ENCODE data around the gene ATAD3B. TPM values are rescaled to one million over a fixed set of nuclear protein-coding genes. Genes with fewer than 3 reads are reported as not detected.

Gene ATAD3B
- total and polyA plus RNA-seq, 10 of the 15 experiments (the other 5 are each of a cell fraction or from before 2014, with no cell fraction given): 0.03 to 38.8 (median 23.8) TPM

GRCh38 chr1:1425426-1425752, 46.2 kb upstream of the ATAD3B start (continued):
- TF ChIP-seq, protein P1, sequence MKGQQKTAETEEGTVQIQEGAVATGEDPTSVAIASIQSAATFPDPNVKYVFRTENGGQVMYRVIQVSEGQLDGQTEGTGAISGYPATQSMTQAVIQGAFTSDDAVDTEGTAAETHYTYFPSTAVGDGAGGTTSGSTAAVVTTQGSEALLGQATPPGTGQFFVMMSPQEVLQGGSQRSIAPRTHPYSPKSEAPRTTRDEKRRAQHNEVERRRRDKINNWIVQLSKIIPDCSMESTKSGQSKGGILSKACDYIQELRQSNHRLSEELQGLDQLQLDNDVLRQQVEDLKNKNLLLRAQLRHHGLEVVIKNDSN (IDR thresholded peaks at IDR 0.05; ENCODE audit: borderline replicate concordance, extremely low read length, insufficient read depth, low read depth, low read length): no peak
- TF ChIP-seq, protein P2, sequence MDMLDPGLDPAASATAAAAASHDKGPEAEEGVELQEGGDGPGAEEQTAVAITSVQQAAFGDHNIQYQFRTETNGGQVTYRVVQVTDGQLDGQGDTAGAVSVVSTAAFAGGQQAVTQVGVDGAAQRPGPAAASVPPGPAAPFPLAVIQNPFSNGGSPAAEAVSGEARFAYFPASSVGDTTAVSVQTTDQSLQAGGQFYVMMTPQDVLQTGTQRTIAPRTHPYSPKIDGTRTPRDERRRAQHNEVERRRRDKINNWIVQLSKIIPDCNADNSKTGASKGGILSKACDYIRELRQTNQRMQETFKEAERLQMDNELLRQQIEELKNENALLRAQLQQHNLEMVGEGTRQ (IDR thresholded peaks at IDR 0.05; ENCODE audit: borderline replicate concordance, low read depth, low read length): no peak
- TF ChIP-seq CHD4 (IDR thresholded peaks at IDR 0.05) (no peak), GABPA (IDR thresholded peaks at IDR 0.05; ENCODE audit: low read depth) (no peak), ZBTB4 (CRISPR knock-in tag; IDR thresholded peaks at IDR 0.05) (no peak)

GRCh38 chr1:1425753-1426495, 45.6 kb upstream of the ATAD3B start:
- CTCF ChIA-PET: interaction anchor here (1.1 kb wide), 1 partner anchor 11 kb away, joined by 3 read pairs; no protein-coding TSS in a partner anchor
- Histone ChIP-seq H4K20me1 (ENCODE audit: control insufficient read depth, insufficient read depth) (no peaks in the 10 kb centered on the region), H3K4me1 (ENCODE audit: control insufficient read depth, insufficient read depth, low read length) (peaks cover 2% of the 10 kb centered on the region; the same call in 1 of the 2 replicates), H2AFZ (ENCODE audit: control insufficient read depth, low read depth, low read length) (no peak overlapping the region), H3K79me2 (ENCODE audit: control insufficient read depth, insufficient read depth, low read length) (no peaks in the 10 kb centered on the region), H3K27ac (ENCODE audit: control insufficient read depth, insufficient read depth) (no peak overlapping the region), H3K27me3 (replicated peaks in 1 of 2; ENCODE audit: control insufficient read depth in 2 of 2, insufficient read depth in 2 of 2, low read length in 1 of 2) (peaks cover 0 to 2% of the 10 kb centered on the region in 2 experiments; a peak in 1 of 4 replicates), H3K4me3 (no peak overlapping the region), H3K36me3 (ENCODE audit: control insufficient read depth in 2 of 2, insufficient read depth in 2 of 2, low read length in 1 of 2) (no peaks in the 10 kb centered on the region), H3K4me2 (ENCODE audit: control insufficient read depth, insufficient read depth) (no peak overlapping the region), H3K9ac (ENCODE audit: control insufficient read depth, insufficient read depth, low read length) (no peak overlapping the region), H3K9me3 (replicated peaks; ENCODE audit: control insufficient read depth, insufficient read depth, low read length) (no peaks in the 10 kb centered on the region)
- no TSS peak for BruUV-seq (replicated peaks)
- peak; percentile 19; the same call in 1 of the 3 replicates for ATAC-seq
- in situ Hi-C loops (cut with MboI): no loop called here
- FAIRE-seq: no peak
- 11% methylated on average over 29 of the region's 33 CpGs for WGBS (ENCODE audit: insufficient coverage, insufficient replicate concordance, low lambda C conversion rate, missing lambda C conversion rate)
- RAD21 ChIA-PET (ENCODE audit: unreplicated experiment): no interaction called here
- SMC1A ChIA-PET (ENCODE audit: uncharacterized antibody, unreplicated experiment): no interaction called here
- no peak for DNase-seq (ENCODE audit: low read depth, low spot score)
- intact Hi-C loops (cut with micrococcal nuclease; ENCODE audit: unreplicated experiment): no loop called here
- POLR2A ChIA-PET: interaction anchor here (0.6 kb wide), 2 partner anchors 20 to 224 kb away, joined by 3 to 6 read pairs; no protein-coding TSS in a partner anchor
- TF ChIP-seq ZBED1 (IDR thresholded peaks at IDR 0.05; ENCODE audit: borderline replicate concordance) (no peak), KLF5 (IDR thresholded peaks at IDR 0.05; ENCODE audit: partially characterized antibody) (no peak), TAF1 (IDR thresholded peaks at IDR 0.05; ENCODE audit: borderline replicate concordance, low read depth, low read length) (no peak), FOS (IDR thresholded peaks at IDR 0.05; ENCODE audit: borderline replicate concordance, extremely low read depth, insufficient read length) (no peak), ETV6 (conservative IDR thresholded peaks at IDR 0.05 in 1 of 2, IDR thresholded peaks at IDR 0.05 in 1 of 2; ENCODE audit: borderline replicate concordance in 1 of 2, low read depth in 1 of 2) (no peak), MYC (IDR thresholded peaks at IDR 0.05; ENCODE audit: insufficient read depth, insufficient read length, insufficient replicate concordance, low read length, severe bottlenecking) (no peak), PAX8 (IDR thresholded peaks at IDR 0.05) (no peak), SIN3A (IDR thresholded peaks at IDR 0.05; ENCODE audit: low read depth, low read length) (no peak)
- TF ChIP-seq, protein P3, sequence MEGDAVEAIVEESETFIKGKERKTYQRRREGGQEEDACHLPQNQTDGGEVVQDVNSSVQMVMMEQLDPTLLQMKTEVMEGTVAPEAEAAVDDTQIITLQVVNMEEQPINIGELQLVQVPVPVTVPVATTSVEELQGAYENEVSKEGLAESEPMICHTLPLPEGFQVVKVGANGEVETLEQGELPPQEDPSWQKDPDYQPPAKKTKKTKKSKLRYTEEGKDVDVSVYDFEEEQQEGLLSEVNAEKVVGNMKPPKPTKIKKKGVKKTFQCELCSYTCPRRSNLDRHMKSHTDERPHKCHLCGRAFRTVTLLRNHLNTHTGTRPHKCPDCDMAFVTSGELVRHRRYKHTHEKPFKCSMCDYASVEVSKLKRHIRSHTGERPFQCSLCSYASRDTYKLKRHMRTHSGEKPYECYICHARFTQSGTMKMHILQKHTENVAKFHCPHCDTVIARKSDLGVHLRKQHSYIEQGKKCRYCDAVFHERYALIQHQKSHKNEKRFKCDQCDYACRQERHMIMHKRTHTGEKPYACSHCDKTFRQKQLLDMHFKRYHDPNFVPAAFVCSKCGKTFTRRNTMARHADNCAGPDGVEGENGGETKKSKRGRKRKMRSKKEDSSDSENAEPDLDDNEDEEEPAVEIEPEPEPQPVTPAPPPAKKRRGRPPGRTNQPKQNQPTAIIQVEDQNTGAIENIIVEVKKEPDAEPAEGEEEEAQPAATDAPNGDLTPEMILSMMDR (IDR thresholded peaks at IDR 0.05 in 2 of 3, conservative IDR thresholded peaks at IDR 0.05 in 1 of 3; ENCODE audit: control insufficient read depth in 2 of 3, extremely low read depth in 1 of 3, insufficient read depth in 1 of 3, low read depth in 3 of 3, low read length in 3 of 3): no peak
